ENCODE data around the gene RNLS.

The RNLS gene

DNA sequence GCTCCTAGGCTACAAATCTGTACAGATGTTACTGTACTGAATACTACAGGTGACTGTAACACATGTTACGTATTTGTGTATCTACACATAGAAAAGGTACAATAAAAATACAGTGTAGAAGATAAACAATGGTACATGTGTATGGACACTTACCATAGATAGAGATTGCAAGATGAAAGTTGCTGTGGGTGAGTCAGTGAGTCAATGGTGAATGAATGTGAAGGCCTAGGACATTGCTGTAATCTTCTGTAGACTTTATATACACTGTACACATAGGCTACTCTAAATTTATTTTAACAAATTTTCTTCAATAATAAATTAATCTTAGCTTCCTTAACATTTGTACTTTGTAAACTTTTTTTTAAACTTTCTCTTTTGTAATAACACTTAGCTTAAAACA is 205.6 kb downstream of the RNLS start:
- H3K27ac ChIP-seq, result no peak overlapping the region
- no peak for DNase-seq (ENCODE audit: low spot score)
- no peak overlapping the region for H3K4me3 ChIP-seq
- TF ChIP-seq, protein P1, sequence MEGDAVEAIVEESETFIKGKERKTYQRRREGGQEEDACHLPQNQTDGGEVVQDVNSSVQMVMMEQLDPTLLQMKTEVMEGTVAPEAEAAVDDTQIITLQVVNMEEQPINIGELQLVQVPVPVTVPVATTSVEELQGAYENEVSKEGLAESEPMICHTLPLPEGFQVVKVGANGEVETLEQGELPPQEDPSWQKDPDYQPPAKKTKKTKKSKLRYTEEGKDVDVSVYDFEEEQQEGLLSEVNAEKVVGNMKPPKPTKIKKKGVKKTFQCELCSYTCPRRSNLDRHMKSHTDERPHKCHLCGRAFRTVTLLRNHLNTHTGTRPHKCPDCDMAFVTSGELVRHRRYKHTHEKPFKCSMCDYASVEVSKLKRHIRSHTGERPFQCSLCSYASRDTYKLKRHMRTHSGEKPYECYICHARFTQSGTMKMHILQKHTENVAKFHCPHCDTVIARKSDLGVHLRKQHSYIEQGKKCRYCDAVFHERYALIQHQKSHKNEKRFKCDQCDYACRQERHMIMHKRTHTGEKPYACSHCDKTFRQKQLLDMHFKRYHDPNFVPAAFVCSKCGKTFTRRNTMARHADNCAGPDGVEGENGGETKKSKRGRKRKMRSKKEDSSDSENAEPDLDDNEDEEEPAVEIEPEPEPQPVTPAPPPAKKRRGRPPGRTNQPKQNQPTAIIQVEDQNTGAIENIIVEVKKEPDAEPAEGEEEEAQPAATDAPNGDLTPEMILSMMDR (IDR thresholded peaks at IDR 0.05), result no peak

GRCh38 chr10:88374392-88375175 is 208.5 kb downstream of the RNLS start:
- no peak overlapping the region for H3K4me3 ChIP-seq
- no peak overlapping the region for H3K27ac ChIP-seq
- no peak for DNase-seq (ENCODE audit: low spot score)
- TF ChIP-seq, protein P1 (IDR thresholded peaks at IDR 0.05), result no peak

DNA sequence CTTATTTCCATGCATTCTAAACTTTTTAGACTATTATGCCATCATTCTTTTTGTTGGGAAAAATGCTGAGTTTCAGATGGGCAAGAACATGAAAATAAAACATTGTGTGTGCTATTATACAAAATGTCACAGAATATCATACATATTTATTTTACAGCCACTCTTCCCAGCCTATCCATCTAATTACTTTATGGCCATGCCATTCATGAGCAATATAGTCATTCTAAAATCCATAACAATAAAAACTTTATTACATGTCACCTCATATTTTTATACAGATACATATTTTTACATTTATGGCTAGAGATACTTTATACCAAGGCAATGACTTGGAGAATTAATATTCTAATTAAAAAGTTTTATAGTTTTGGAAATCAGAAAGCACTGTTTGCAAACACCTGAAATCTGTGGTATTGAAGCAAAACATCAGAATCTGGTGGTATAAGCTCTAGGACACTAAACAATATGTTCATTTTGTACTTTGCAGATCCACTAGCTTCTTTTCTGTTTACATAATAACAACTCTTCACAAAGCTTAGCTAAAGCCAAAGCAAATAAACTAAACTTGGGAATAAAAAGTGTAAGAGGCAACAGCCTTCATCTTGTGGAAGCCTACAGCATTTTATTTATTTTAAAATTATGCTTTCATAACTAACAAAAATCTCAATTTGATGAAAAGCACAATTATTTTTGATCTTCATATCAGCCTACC is 210.1 kb downstream of the RNLS start:
- TF ChIP-seq, protein P1 (IDR thresholded peaks at IDR 0.05), result no peak
- no peak overlapping the region for H3K27ac ChIP-seq
- no peak overlapping the region for H3K4me3 ChIP-seq
- DNase-seq (ENCODE audit: low spot score), result no peak

DNA sequence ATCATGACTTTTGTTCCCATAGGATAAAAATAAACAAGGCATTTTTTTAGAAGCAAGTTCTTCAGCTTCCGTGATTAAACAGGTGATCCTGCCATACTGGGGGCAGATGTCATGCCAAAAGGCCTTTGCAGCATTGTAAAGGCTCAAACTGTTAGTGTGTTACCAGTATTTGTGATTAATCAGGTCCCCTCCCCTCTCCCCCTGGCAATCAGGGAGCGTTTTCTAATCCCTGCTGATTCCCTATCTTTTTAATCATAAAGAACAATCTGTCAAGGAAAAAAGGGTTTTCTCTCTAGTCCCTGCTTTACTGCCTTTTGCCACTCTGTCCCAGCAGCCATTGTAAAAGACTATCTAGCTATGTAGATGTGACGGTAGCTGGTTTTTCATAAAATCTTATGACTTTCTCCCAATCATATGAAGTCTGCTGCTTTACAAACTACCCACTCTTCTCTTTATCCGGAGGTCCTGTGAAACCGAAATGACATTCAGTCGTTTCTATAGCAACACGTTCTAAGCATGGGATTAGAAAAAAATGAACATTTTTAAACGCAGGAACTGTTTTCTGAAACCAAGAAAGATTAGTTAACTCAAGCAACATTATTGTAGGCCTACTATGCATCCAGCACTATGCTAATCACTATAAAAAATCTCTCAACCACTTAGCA is 210.9 kb downstream of the RNLS start:
- TF ChIP-seq, protein P1 (IDR thresholded peaks at IDR 0.05), result no peak
- H3K4me3 ChIP-seq, result no peak overlapping the region
- H3K27ac ChIP-seq, result no peak overlapping the region
- no peak for DNase-seq (ENCODE audit: low spot score)

- H3K4me3 ChIP-seq, result no peak overlapping the region
- no peak for DNase-seq (ENCODE audit: low spot score)
- TF ChIP-seq, protein P1 (IDR thresholded peaks at IDR 0.05), result no peak
- no peak overlapping the region for H3K27ac ChIP-seq
Measured at GRCh38 chr10:88370713-88371112, 212.4 kb downstream of the RNLS start.

GRCh38 chr10:88366772-88367171 is 216.3 kb downstream of the RNLS start:
- no peak overlapping the region for H3K27ac ChIP-seq
- TF ChIP-seq, protein P1 (IDR thresholded peaks at IDR 0.05), result no peak
- H3K4me3 ChIP-seq, result no peak overlapping the region
- DNase-seq (ENCODE audit: low spot score), result no peak
